ENCODE results near the gene FAM162A. TPM values are rescaled to one million over a fixed set of nuclear protein-coding genes. Genes with fewer than 3 reads are reported as not detected.

FAM162A gene
- total and polyA plus RNA-seq, 4 donors: 16.6 to 160 (median 29.6) TPM

- TF ChIP-seq ZBTB33 (IDR thresholded peaks at IDR 0.05) (no peak), TAF1 (conservative IDR thresholded peaks at IDR 0.05) (no peak), SP1 (IDR thresholded peaks at IDR 0.05) (no peak), JUND (IDR thresholded peaks at IDR 0.05) (no peak), MAX (IDR thresholded peaks at IDR 0.05) (no peak)
Measured at GRCh38 chr3:122342803-122343202, 41.2 kb upstream of the FAM162A start (continued).

- Histone ChIP-seq H3K9me3 (ENCODE audit: control insufficient read depth in 4 of 4, low read length in 3 of 4) (no peaks in the 10 kb centered on the region), H3K27ac (ENCODE audit: low read depth in 1 of 2, low read length in 2 of 2) (no peak overlapping the region), H3K27me3 (ENCODE audit: control insufficient read depth in 4 of 4, insufficient read depth in 4 of 4, low read length in 3 of 4) (no peaks in the 10 kb centered on the region), H3K4me1 (ENCODE audit: control insufficient read depth in 4 of 4, insufficient read depth in 4 of 4, low read length in 3 of 4) (no peaks in the 10 kb centered on the region), H3K36me3 (ENCODE audit: control insufficient read depth in 4 of 4, insufficient read depth in 3 of 4, low read depth in 1 of 4, low read length in 3 of 4) (no peaks in the 10 kb centered on the region), H3K4me3 (ENCODE audit: low read depth in 1 of 3, low read length in 3 of 3) (no peak overlapping the region), H3K9ac (ENCODE audit: low read depth in 1 of 2, low read length in 2 of 2) (no peak overlapping the region)
- WGBS: 90% methylated on average over 2 of the region's 2 CpGs
- no peak for DNase-seq (ENCODE audit: low spot score)
- no peak for TF ChIP-seq SP1 (IDR thresholded peaks at IDR 0.05)
Measured at GRCh38 chr3:122343654-122344053, 40.3 kb upstream of the FAM162A start.

GRCh38 chr3:122349171-122349570, 34.8 kb upstream of the FAM162A start:
- Histone ChIP-seq H3K9me3 (ENCODE audit: control insufficient read depth in 4 of 4, low read length in 3 of 4) (no peaks in the 10 kb centered on the region), H3K4me1 (ENCODE audit: control insufficient read depth in 4 of 4, insufficient read depth in 4 of 4, low read length in 3 of 4) (peaks cover 0 to 10% (median 5%) of the 10 kb centered on the region in 4 donors), H3K36me3 (ENCODE audit: control insufficient read depth in 4 of 4, insufficient read depth in 3 of 4, low read depth in 1 of 4, low read length in 3 of 4) (no peaks in the 10 kb centered on the region), H3K27me3 (ENCODE audit: control insufficient read depth in 4 of 4, insufficient read depth in 4 of 4, low read length in 3 of 4) (no peaks in the 10 kb centered on the region), H3K9ac (ENCODE audit: low read depth in 1 of 2, low read length in 2 of 2) (no peak overlapping the region), H3K27ac (ENCODE audit: low read depth in 1 of 2, low read length in 2 of 2) (no peak overlapping the region), H3K4me3 (ENCODE audit: low read depth in 1 of 3, low read length in 3 of 3) (no peak overlapping the region)
- TF ChIP-seq EGR1 (IDR thresholded peaks at IDR 0.05; ENCODE audit: low read depth in 2 of 2) (no peak), TAF1 (conservative IDR thresholded peaks at IDR 0.05) (no peak), GABPA (IDR thresholded peaks at IDR 0.05 in 1 of 2, conservative IDR thresholded peaks at IDR 0.05 in 1 of 2) (no peak), FOXA1 (IDR thresholded peaks at IDR 0.05) (no peak), JUND (IDR thresholded peaks at IDR 0.05) (no peak), RAD21 (IDR thresholded peaks at IDR 0.05) (no peak), ZBTB33 (IDR thresholded peaks at IDR 0.05) (no peak), SP1 (IDR thresholded peaks at IDR 0.05) (no peak), YY1 (IDR thresholded peaks at IDR 0.05) (no peak)
- DNase-seq (ENCODE audit: low spot score): no peak
- 91% methylated on average over 1 of the region's 1 CpG for WGBS

- WGBS: 86% methylated on average over 5 of the region's 5 CpGs
- no peaks in the 10 kb centered on the region for H3K9me3 ChIP-seq (ENCODE audit: control insufficient read depth in 4 of 4, low read length in 3 of 4)
- H3K9ac ChIP-seq (ENCODE audit: low read depth in 1 of 2, low read length in 2 of 2): no peak overlapping the region
- peaks cover 0 to 10% (median 5%) of the 10 kb centered on the region in 4 donors for H3K4me1 ChIP-seq (ENCODE audit: control insufficient read depth in 4 of 4, insufficient read depth in 4 of 4, low read length in 3 of 4)
- H3K4me3 ChIP-seq (ENCODE audit: low read depth in 1 of 3, low read length in 3 of 3): no peak overlapping the region
- H3K27ac ChIP-seq (ENCODE audit: low read depth in 1 of 2, low read length in 2 of 2): no peak overlapping the region
- H3K36me3 ChIP-seq (ENCODE audit: control insufficient read depth in 4 of 4, insufficient read depth in 3 of 4, low read depth in 1 of 4, low read length in 3 of 4): no peaks in the 10 kb centered on the region
- H3K27me3 ChIP-seq (ENCODE audit: control insufficient read depth in 4 of 4, insufficient read depth in 4 of 4, low read length in 3 of 4): no peaks in the 10 kb centered on the region
- DNase-seq (ENCODE audit: low spot score): no peak
- TF ChIP-seq TAF1 (conservative IDR thresholded peaks at IDR 0.05) (no peak), SP1 (IDR thresholded peaks at IDR 0.05) (no peak), NR2F2 (IDR thresholded peaks at IDR 0.05) (no peak), REST (IDR thresholded peaks at IDR 0.05) (no peak), HNF4G (IDR thresholded peaks at IDR 0.05) (no peak), GABPA (IDR thresholded peaks at IDR 0.05 in 1 of 2, conservative IDR thresholded peaks at IDR 0.05 in 1 of 2) (no peak), ZBTB33 (IDR thresholded peaks at IDR 0.05) (no peak), MAX (IDR thresholded peaks at IDR 0.05) (no peak), FOXA1 (IDR thresholded peaks at IDR 0.05) (no peak), RXRA (IDR thresholded peaks at IDR 0.05) (no peak)
Measured at GRCh38 chr3:122350814-122351418, 33.1 kb upstream of the FAM162A start.

Measured in liver (tissue), 9 donors.